AG04450 (cell line): ENCODE data around the gene CACNA2D3. TPM values are rescaled to one million over a fixed set of nuclear protein-coding genes. Genes with fewer than 3 reads are reported as not detected.

ENCODE experiments used
- CTCF ChIA-PET: fragments of 300-600, 350-600 bp; formaldehyde crosslinking; extraction: SDS; loops from one replicate; lab custom pipeline; 2022; ENCODE audit warnings: antibody characterized with exemption, inconsistent platforms; lab: Charles Lee
- POLR2A ChIA-PET: fragments of 350-600 bp; formaldehyde crosslinking; extraction: SDS; loops from one replicate; lab custom pipeline; 2021; ENCODE audit warnings: antibody characterized with exemption, inconsistent platforms; lab: Yijun Ruan, JAX
- DNase-seq: peaks from one replicate; pipeline ENCODE4 v3.0.0-alpha.2; 2011; ENCODE audit warnings: low read depth, low spot score
- H3K27ac ChIP-seq: one replicate; pipeline ENCODE4 v1.5.1; 2012; ENCODE audit warnings: low read depth, low read length, control low read depth
- H3K27me3 ChIP-seq: one replicate; pipeline ENCODE4 v1.6.0; 2012; ENCODE audit warnings: low read length; ENCODE audit not compliant: control insufficient read depth, insufficient read depth
- H3K4me3 ChIP-seq: 2 replicates; pipeline ENCODE4 v1.5.1; 2011; ENCODE audit warnings: mild to moderate bottlenecking, low read depth, low read length, control low read depth
- H3K9me3 ChIP-seq: 2 replicates; pipeline ENCODE4 v1.5.1; 2012; ENCODE audit warnings: low read length; ENCODE audit not compliant: control insufficient read depth, insufficient read depth
- CTCF ChIP-seq: IDR thresholded peaks from 2 replicates; pipeline ENCODE4 v1.5.1; 2011; ENCODE audit warnings: low read depth, low read length, control low read depth, inconsistent platforms
- polyA plus RNA-seq: library from polyadenylated mRNA; depleted of rRNA; stranded (reverse); fragments of >200 nt; gene quantifications from 2 replicates; pipeline ENCODE4 v1.2.3, GENCODE V29; 2011

The CACNA2D3 gene
- polyA plus RNA-seq, 1 experiment, result 0.32 TPM

- no peak overlapping the region for H3K27ac ChIP-seq
- no peaks in the 10 kb centered on the region for H3K27me3 ChIP-seq
- peaks cover 28% of the 10 kb centered on the region for H3K9me3 ChIP-seq
- CTCF ChIA-PET, result no interaction called here
- TF ChIP-seq CTCF, result no peak
- no peak overlapping the region for H3K4me3 ChIP-seq
- POLR2A ChIA-PET, result no interaction called here
- no peak for DNase-seq
Measured at GRCh38 chr3:54279005-54279583, 156.7 kb downstream of the CACNA2D3 start.

GRCh38 chr3:54283470-54283869 is 161.1 kb downstream of the CACNA2D3 start:
- POLR2A ChIA-PET, result no interaction called here
- no peak overlapping the region for H3K27ac ChIP-seq
- no peaks in the 10 kb centered on the region for H3K27me3 ChIP-seq
- TF ChIP-seq CTCF, result no peak
- CTCF ChIA-PET, result no interaction called here
- H3K4me3 ChIP-seq, result no peak overlapping the region
- H3K9me3 ChIP-seq, result peaks cover 19% of the 10 kb centered on the region
- DNase-seq, result no peak

GRCh38 chr3:54294214-54294613 is 171.9 kb downstream of the CACNA2D3 start:
- no peak overlapping the region for H3K27ac ChIP-seq
- H3K4me3 ChIP-seq, result no peak overlapping the region
- H3K27me3 ChIP-seq, result no peaks in the 10 kb centered on the region
- CTCF ChIA-PET, result no interaction called here
- POLR2A ChIA-PET, result no interaction called here
- peaks cover 6% of the 10 kb centered on the region; the same call in 1 of the 2 replicates for H3K9me3 ChIP-seq
- DNase-seq, result no peak
- TF ChIP-seq CTCF, result no peak

- POLR2A ChIA-PET, result no interaction called here
- Histone ChIP-seq H3K27ac (no peak overlapping the region), H3K4me3 (no peak overlapping the region), H3K27me3 (no peaks in the 10 kb centered on the region), H3K9me3 (peaks cover 6% of the 10 kb centered on the region; the same call in 1 of the 2 replicates)
- no peak for TF ChIP-seq CTCF
- no peak for DNase-seq
- CTCF ChIA-PET, result no interaction called here
Measured at GRCh38 chr3:54296531-54296930, 174.2 kb downstream of the CACNA2D3 start.

GRCh38 chr3:54299169-54299935 is 177.0 kb downstream of the CACNA2D3 start:
- no peak for DNase-seq
- Histone ChIP-seq H3K4me3 (no peak overlapping the region), H3K27ac (no peak overlapping the region), H3K9me3 (peaks cover 6% of the 10 kb centered on the region; the same call in 1 of the 2 replicates), H3K27me3 (no peaks in the 10 kb centered on the region)
- no peak for TF ChIP-seq CTCF
- ChIA-PET POLR2A (no interaction called here), CTCF (no interaction called here)
